GM18498 (cell line): ENCODE data around the gene MYO3B.
A peak's percentile ranks its signal among the peaks of the same experiment; 100 is the strongest.

Experiments used
- ATAC-seq: cut with Tn5 transposase; IDR thresholded peaks from one replicate; pipeline ENCODE4 v1.9.1; 2021; ENCODE audit warnings: mild to moderate bottlenecking, moderate library complexity; ENCODE audit not compliant: unreplicated experiment

Gene MYO3B

DNA sequence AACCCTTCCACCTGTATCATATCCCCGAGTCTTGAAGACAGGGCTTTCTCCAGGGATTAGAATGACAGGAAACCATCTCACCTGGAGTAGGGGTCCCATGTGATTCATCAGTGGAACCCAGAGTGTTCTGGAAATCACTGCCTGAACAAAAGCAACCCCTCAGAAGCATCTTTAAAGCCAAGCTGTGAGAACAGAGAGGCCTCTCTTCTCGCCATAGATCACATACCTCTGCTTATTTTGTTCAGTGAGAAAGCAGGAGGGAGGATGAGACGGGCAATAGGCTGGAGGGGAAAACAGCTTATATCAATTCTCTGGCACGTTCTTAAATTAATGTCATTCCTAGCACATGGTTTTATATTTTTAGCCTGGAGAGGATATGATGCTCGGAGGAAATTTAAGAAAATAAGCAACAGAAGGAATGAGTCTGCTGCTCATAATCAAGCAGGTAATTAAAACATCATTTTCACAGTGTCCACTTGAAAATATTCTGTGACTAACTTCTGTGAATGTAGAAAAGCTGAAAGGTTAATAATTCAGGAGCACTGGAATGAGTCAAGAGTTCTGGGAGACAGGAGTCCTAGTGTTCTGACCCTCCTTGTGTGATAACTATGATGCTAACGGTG, 323.6 kb downstream of the MYO3B start:
- no peak for ATAC-seq

DNA sequence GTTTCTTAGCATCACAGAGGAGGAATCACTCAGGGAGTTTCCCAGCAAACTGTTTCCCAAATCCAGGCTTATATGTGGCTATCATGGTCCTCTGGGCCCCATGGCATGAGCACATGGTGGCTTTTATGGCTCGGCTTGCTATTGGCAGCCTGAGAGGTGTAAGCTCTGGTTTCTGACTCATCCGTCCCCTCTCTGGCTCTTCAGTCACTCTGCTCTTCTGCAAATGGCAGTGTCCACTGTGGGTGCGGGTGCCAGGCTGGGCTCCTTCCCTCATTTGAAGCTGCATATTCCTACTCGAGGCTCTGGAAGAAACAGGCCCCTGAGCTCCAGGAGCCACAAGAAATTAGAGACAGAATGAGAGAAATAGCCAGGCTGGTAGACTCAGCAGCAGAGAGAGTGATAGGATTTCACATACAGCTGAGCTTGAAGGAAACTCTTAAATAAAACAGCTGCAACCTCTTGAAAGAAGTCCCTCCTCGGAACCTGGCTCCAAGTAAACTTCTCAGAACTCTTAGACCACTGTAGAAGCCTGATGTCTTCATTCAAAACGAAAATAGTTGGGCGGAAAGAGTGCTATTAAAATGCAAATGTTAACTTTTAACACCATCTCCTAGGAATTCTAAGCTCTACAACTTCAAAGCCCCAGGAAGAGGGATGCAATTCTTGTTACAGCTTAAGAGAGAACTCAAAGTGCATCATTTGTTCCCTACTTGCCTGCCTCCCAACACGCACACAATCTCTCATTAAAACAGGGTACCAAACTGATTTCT, 324.6 kb downstream of the MYO3B start:
- ATAC-seq, result no peak

DNA sequence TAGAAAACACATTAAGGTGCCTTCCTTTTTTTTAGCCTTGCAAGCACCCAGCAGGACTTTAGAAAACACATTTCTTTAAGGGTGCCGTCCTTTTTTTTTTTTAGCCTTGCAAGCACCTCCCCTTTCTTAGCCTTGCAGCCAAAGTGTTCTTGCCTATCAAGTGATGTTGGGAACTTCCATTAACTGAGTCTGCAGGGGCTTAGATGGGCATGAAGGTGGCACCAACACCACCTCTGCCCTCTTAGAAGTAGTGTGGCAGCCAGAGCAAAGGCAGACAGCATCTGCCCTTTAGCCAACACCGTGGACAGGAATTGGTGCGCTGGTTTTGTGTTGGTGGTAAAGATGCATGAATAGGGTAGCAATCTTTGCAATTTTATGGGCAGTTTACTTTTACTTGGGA, 325.6 kb downstream of the MYO3B start:
- ATAC-seq, result no peak

DNA sequence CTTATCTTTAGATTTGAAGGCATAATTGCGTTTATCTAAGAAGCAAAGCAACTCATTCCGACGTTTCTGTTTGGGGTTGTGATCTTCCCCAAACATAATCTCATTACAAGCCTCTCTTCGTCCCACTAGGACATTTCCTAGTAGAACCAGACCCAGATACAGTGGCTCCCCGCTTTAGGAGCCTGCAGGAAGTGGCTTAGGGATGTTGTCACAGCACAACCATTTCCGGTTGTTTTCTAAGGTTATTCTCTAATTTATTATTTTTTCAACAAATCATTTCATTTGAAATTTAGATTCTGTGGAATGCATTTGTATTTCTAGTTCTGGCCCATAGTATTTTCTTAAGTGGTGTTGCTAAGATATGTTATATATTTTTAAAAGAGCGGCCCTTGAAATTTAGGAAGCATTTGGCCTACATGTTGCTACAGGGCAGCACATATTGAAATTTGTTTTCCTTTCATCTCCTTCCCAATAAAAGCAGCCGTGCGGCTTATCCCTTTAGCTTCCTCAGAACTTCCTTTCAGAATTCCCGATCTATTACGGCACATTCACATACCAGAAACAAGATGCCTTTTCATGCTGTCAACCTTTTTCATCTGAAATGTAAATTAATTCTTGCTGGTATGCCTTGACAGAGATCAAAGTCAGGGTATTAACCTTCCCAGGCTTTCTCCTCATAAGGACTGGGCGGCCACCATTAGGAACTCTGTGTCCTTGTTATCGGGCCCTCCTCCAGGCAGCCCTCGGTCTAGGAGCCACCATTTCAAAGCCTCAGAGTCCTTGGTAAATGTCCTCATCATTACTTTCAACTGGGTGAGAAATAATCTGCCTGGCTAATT, 326.2 kb downstream of the MYO3B start:
- ATAC-seq, result no peak

DNA sequence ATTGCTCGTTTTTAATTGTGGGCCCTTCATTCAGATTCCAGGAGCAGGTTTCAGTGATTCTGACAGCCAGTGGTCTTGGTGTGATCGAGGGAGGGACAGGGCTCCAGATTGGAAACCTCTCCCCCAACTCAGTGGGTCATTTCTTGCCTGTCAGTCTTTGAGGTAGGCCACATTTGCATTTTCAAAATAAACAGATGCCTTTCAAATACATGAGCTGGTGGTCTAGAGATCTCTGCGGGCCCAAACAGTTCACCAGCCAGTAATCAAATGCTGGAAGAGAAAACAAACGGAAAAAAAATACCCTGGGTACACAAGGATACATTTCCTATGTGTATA, 326.8 kb downstream of the MYO3B start:
- ATAC-seq, result no peak

DNA sequence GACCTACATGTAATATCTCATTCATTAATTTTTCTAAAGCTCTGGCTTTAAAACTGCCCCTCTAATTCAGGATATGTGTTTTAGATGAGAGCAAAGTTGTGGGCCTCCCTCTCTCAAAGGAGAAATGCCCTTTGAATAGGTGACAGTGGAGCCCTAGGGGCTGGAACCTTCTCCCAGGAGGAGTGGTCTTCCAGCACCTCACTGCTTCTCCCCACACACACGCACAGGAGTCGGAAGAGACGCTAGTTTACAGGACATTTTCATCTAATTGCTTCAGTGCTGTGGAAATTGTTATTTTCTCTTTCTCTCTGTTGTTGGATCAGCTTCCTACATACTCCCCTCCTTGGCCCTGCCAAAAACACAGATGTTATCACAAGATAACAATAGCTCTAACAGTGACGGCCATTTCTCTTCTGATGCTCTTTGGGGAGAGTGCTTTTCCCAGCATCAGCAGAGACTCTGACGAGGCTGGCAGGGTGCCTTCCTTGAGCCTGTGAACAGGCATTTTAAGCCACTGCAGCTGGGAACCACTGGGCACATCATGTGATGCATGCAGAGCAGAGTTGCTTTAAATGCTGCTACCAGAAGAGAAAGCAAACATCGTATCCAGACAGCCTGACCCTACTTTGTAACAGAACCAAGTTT, 327.8 kb downstream of the MYO3B start:
- no peak for ATAC-seq

DNA sequence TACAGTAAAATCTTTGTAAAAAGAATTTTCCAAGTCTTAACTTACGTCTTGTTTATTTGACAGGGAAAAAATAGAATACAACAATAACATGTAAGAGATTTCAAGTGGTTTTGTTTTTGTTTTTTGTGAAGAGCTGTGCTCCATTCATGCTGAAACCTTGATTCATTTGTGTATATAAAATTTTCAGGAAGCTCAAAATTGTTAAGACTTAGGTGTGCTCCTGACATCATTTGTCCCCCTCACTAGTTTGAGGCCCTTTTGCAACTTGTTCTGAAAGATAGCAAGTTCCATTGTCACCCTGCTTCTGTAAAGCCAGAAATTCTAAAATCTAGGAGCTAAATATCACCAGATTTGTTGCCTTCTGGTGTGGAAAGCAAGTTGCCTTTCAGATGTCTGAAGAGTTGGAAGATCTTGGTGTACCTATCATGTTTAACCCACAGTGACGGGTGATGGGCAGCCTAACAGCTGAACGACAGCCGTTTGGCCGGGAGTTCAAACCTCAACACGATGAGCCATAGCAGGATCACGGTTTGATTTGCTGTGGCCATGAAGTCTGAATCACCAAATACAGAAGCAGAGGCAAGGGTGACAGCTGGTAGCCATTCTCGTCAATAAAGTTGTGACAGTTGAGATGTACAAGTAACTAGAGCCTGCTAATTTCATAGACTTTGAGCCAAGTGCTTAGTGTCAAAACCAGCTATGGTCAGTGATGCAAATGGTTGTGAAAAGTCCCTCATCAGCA, 331.7 kb downstream of the MYO3B start:
- ATAC-seq, result no peak

DNA sequence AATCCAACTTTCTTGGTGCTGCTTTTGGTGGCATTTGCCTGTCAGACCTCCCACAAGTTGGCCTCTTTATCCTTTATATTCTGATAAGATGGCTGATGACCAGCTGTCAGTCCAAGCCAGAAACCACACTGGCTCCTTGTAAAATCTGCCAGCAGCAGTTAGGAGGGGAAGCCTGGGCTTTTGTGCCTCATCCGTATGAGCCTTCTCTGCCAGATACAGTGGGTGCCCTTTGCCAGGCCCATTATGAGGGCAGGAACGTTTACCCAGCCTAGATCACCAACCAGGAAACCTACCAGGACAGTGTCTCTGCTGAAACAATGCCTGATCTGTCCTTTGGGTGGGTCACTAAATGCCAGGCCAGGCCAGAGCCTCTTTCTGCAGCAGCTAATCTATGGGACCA, 334.3 kb downstream of the MYO3B start:
- no peak for ATAC-seq

DNA sequence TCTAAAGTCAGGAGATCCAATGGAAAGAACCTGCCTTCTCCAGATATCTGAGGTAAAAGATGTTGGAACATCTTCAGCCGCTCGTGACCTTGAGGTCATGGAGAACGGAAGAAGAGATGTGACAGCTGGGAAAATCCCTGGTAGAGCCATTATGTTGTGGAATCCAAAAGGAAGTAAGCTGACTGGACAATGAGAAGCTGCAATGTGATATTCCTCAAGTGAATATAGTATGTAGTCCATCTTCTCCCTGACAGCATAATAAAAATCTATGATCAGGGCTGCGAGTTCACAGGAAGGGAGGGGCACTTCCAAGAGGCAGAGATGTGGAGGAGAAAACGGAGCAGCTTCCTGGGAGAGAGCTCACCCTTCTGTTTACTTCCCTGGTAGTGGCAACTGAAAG, 336.2 kb downstream of the MYO3B start:
- no peak for ATAC-seq

DNA sequence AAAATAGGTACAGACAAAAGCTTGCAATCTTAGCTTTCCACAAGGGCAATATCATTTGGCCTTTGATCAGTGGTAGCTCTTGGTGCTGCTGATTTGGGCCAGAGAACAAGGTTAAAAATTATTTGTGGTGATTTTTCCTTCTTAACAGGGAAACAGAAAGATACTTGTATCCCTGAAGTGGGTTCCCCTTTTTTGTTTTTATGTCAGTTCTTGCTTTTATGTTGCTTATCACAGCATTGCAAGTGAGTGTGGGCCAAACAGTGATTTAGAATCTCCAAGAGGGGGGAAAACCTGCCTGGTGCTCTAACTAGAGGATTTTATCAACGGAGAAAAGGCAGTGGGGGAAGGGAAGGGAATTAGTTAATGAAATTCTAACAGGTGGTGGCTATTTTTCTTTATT, 339.6 kb downstream of the MYO3B start:
- no peak for ATAC-seq

DNA sequence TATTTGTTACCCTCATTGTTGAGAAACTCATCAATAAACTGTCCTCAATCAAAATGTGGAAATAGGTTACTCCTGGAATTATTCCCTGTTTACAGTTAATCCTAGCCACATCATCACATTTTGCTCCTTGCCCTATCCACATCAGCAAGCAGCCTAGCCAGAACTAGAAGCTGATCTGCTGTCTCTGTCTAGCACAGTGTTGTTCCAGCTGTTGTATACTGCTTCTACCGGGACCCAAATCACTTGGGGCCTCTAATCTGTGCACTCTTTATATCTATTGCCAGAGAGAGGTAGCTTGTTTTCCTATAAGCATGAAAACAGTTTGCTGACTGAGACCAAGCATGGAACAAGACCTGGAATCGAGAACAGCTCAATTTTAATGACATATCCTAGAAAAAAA, 341.0 kb downstream of the MYO3B start:
- no peak for ATAC-seq

DNA sequence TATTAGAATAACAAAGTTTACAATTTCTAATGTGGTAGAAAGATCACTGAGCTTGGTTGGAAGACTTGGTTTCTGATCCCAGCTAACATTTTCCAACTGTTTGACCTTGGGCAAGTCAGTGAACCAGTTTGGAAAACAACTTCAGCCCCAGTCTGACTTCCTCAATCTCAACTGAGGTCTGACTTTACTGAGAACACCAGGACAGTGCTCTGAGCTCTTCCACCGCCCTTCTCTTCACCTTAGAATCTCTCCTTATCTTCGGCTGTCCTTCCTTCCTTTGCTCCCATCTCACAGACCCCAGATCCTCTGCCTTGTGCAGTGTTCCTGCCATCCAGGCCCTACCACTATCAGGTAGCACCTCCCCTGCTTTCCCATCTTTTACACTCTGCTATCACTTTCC, 343.4 kb downstream of the MYO3B start:
- no peak for ATAC-seq

DNA sequence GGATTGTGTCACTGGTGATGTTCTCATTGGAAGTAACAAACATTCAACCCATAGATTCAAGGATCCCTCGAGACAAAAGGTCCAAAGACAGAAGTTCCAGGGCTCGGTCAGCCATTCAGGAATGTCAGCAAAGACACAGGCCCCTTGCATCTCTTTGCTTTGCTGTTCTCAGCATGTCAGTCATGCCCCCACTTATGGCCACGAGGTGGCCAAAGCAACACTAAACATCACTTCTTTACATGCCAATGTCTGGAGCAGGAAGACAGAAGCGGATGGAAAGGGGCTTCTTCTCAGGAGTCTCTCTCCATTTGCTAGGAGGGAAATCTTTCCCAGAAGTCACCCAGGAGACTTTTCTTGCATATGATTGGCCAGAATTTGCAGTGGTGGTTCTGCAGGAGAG, 345.6 kb downstream of the MYO3B start:
- ATAC-seq, result no peak

DNA sequence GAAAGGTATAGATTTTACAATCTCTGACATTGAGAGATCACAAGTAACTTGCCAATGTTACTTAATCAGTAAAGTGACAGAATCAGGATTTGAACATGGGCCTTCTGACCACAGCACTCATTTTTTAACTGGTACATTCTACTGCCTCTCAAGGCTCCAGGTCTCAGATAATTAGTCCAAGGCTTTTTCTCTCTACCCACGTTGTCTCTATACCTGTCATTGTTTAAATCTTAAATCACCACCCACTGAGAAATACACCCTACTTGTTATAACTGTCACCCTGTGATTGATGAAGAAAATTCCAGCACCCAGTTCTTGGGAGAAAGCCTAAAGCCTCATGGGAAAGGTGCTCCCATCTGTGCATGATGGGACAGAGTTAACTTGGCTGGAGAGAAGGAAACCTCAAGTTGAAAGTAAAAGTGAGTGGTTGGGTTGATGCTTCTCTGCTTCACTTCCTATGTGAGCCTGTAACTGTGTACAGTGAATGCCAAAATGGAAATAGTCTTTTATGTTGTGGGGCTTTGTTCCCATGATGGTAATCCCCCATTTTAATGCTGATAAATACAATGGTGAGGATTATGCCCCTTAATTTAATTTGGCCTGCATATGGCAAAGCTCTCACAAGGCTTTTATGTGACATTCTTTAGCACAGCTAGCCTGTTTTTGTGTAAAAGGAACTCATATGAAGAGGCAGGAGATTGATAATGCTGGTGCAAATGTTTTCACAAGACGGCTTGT, 347.1 kb downstream of the MYO3B start:
- ATAC-seq, result peak; percentile 80

DNA sequence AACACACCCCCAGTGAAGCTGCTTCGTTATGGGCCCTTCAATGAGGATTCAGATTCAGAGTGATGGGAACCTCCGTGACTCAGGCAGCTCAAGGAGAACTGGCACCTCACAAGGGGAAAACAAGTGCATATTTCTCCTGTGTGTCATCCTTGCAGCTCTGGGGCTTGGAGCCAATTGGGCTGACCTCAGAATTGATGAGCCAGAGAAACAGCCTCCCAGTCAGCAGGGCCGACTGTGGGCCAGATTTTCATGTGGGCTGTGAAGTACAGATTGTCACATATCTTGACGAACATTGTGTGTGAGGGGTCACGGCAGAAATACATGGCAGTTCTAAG, 347.6 kb downstream of the MYO3B start:
- no peak for ATAC-seq

DNA sequence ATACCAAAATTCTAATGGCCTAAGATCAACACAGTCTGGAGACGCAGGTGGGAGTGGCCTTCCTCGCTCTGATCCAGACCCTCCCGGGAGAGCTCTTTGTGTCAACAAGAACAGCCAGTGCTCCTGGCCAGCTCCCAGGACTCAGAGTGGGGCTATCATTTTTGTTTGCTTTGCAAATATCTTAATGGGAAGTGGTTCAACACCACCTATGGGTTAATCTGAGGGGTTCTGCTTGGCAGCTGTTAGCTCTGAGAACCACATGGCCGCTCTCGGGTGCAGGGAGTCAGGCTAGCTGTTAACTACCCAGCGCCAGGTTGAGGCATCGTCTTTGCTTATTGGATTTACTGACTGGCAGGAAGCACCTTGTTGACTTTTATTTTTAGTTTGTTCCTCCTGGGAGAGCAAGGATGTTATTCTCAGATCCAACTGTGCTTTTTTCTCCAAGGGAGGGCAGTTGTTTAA, 352.4 kb downstream of the MYO3B start:
- peak; percentile 45 for ATAC-seq

DNA sequence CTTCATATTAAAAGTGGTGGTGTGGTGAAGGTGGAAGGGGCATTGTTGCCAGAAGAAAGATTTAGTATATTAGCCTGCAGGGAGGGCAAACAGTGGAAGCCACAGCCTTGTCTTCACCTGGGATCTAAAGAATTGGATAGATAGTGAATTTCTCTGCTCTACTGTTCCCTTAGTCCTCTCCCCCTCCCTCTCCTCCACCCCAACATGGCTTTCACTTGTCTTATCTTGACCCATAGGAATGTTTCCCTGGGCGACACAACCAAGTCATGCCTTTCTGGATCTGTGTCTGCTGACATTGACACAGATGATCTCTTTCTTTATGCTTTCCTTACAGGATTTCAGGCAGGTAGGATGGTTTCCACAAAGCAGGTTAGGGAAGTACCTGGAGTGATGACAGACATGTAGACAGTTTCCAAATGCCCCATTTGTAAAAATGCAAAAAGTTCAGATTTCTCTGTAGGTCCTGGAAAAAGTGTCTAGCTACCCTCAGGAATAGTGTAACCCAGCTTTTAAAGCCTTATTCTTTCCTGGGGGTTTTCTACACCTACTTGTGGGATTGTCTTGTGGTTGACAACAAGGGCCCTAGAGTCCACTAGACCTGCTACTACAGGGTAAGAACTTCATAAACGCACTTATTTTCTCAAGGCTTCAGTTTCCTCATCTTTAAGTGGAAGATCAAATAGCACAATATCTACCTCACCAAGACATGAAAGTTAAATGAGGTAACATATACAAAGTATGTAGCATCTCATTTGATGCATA, 353.0 kb downstream of the MYO3B start:
- ATAC-seq, result no peak

DNA sequence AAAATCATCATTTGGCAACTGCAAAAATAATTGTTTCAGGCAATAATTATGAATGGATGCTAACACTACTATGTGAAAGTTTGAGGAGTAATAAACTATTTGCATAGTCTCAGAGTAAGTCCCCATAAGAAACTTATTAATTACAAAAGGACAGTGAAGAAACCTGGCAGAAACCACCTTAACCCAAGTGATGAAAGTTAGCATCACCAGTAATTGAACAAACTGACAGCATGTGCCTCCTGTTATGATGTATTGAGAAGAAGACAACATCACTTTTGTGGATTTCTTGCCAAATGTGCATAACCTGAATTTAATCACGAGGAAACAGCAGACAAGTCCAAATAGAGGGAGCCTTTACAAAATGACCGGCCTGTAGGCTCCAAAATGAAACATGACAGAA, 353.9 kb downstream of the MYO3B start:
- ATAC-seq, result no peak

DNA sequence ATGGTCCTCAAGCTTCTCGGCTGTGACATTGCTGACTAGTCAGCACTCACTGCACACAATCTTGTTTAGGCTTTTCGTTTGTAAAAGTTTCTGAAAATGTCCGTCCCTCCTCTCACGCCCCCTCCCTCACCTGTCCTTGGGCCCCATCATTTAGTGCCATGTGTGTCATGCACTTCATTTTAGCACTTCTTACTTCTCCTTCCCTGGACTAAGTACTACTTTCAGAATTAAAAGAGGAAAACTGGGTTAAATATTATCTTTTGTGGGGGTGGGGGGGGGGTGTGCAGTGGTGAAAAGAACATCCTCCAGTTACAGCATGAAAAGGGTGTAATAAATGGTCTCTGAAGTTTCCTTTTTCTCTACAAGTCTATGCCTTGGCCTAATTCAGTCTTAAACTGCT, 355.2 kb downstream of the MYO3B start:
- peak; percentile 70 for ATAC-seq
